Stomach (tissue), 4 donors: ENCODE data around the gene ANTXRL.
"Not testable (repeated sequence)": the region's sequence is repeated elsewhere in the genome, so short reads cannot be mapped to it uniquely, and the experiment has no call there.

Experiments used
- EP300 ChIP-seq: sonication (generic); formaldehyde crosslinking; IDR thresholded peaks from one replicate; pipeline ENCODE4 v1.6.1; 2017; ENCODE audit warnings: antibody characterized with exemption
- POLR2A ChIP-seq, 4 donors: fragments of 450-650 bp; IDR thresholded peaks; one replicate each; pipeline ENCODE4 v1.6.1; 2016; ENCODE audit warnings: antibody characterized with exemption in 4 of 4, control low read depth in 2 of 4, mild to moderate bottlenecking in 1 of 4, moderate library complexity in 1 of 4
- POLR2AphosphoS5 ChIP-seq, 3 donors: sonication (generic); formaldehyde crosslinking; IDR thresholded peaks; one replicate each; pipeline ENCODE4 v1.6.1; 2016; ENCODE audit warnings: antibody characterized with exemption in 3 of 3
- TF ChIP-seq, protein P1 (sequence below), 7 experiments: fragments of 450-650 bp in 4 of 7; fragments of 200-600 bp in 3 of 7; sonication (generic) in 3 of 7; IDR thresholded peaks; one replicate each; pipeline ENCODE4 v1.5.1; 2016 to 2019; ENCODE audit warnings: antibody characterized with exemption in 7 of 7, control low read depth in 2 of 7, mild to moderate bottlenecking in 1 of 7

DNA sequence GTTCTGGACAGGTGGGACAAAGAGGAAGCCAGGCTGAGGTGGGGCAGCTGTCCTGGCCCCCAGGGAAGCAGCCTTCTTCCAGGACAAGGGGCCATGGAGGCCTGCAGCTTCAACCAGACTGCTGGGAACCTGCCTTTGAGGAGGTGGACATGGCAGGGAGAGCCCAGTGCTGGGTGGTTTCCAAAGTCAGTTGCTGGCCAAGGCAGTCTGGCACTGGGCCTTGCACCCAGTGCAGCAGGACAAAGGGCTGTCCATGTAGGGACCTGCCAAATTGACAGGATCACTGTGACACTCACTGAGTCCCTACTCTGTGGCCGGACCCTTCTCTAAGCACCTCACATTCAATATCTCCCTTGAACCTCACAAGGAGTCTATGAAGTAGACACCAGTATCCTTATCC, 90.2 kb downstream of the ANTXRL start:
- not testable (repeated sequence) for TF ChIP-seq EP300; POLR2A (IDR thresholded peaks at IDR 0.05); POLR2AphosphoS5 (IDR thresholded peaks at IDR 0.05)
- TF ChIP-seq, protein P1, sequence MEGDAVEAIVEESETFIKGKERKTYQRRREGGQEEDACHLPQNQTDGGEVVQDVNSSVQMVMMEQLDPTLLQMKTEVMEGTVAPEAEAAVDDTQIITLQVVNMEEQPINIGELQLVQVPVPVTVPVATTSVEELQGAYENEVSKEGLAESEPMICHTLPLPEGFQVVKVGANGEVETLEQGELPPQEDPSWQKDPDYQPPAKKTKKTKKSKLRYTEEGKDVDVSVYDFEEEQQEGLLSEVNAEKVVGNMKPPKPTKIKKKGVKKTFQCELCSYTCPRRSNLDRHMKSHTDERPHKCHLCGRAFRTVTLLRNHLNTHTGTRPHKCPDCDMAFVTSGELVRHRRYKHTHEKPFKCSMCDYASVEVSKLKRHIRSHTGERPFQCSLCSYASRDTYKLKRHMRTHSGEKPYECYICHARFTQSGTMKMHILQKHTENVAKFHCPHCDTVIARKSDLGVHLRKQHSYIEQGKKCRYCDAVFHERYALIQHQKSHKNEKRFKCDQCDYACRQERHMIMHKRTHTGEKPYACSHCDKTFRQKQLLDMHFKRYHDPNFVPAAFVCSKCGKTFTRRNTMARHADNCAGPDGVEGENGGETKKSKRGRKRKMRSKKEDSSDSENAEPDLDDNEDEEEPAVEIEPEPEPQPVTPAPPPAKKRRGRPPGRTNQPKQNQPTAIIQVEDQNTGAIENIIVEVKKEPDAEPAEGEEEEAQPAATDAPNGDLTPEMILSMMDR (IDR thresholded peaks at IDR 0.05), result not testable (repeated sequence)
